Heart left ventricle (tissue), 13 donors: Measurements from ENCODE around the gene CACNA1C.

Source experiments
- CTCF ChIP-seq, 12 donors: fragments of 200-600 bp; sonication (generic) in 4 of 12; IDR thresholded peaks; one replicate each; pipeline versions ENCODE4 v1.5.0 to v1.8.0; 2018 to 2022; ENCODE audit warnings: antibody characterized with exemption in 12 of 12, mild to moderate bottlenecking in 5 of 12
- POLR2A ChIP-seq, 2 donors: fragments of 450-650 bp; IDR thresholded peaks; one replicate each; pipeline ENCODE4 v1.6.1; 2017; ENCODE audit warnings: antibody characterized with exemption in 2 of 2, mild to moderate bottlenecking in 2 of 2, moderate library complexity in 2 of 2
- donor health status: ischemic (EF 13 %, LVEDD 7.1; RV severe dilation, severe dysfunction).
- donor health status: DM: no; HTN: yes; CAD: no.
- donor health status: DM: no; HTN: no; CAD: no.
- donor health status: ischemic (EF 25% LVEDD 6.9; RV normal size, moderate dysfunction).
- donor health status: ischemic (EF 25% LVEDD 5.7; RV mildly dilated, moderate dysfunction).
- donor health status: ischemic (EF 35%, LVEDD 5.7; RV mildly dilated, moderate dysfunction).
- donor health status: nonischemic (EF 11% LVEDD 7.7; RV severe dilation, severe dysfunction).
- donor health status: DM: yes; HTN: yes; CAD: no.
- donor health status: PGD.
- donor health status: ischemic (EF 29% LVEDD 5.4; RV normal size, mild dysfunction).
- donor health status: nonischemic (EF 23%, LVEDD 6.1; RV moderate dilation, normal function).

- TF ChIP-seq CTCF (IDR thresholded peaks at IDR 0.05) (no peak), POLR2A (IDR thresholded peaks at IDR 0.05) (no peak)
These were observed 596.6 kb downstream of the CACNA1C start for GRCh38 chr12:2649201-2650030.
